Stimulated activated CD4-positive, alpha-beta T cell treated with anti-CD3 and anti-CD28 coated beads, Interleukin-1b, Interleukin-23, amount 100 ng/mL, for 48 hours (primary cell): ENCODE data around the gene BICD1.
"Not testable (repeated sequence)": the region's sequence is repeated elsewhere in the genome, so short reads cannot be mapped to it uniquely, and the experiment has no call there.

Experiments used
- DNase-seq: peaks from one replicate; pipeline ENCODE4 v3.0.0-alpha.2; 2020

The BICD1 gene

DNA sequence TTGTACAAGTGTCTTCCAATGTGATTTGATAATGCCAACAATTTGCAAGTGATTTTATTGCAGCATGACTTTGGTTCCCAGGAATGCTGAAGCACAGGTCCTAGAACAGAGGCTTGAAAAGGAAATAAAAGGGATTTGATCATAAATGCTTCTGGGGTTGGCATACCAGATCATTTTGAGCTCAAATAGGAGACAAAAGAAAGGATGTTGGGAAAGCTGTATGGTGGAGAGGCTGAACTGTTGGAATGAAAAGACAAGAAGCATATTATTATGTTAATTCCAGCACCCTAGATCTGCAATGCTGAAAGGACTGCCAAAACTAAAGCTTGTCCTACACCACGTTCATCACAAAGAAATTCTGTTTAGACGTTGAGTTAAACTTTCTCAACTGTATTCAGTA is 143.1 kb downstream of the BICD1 start:
- DNase-seq, result no peak

DNA sequence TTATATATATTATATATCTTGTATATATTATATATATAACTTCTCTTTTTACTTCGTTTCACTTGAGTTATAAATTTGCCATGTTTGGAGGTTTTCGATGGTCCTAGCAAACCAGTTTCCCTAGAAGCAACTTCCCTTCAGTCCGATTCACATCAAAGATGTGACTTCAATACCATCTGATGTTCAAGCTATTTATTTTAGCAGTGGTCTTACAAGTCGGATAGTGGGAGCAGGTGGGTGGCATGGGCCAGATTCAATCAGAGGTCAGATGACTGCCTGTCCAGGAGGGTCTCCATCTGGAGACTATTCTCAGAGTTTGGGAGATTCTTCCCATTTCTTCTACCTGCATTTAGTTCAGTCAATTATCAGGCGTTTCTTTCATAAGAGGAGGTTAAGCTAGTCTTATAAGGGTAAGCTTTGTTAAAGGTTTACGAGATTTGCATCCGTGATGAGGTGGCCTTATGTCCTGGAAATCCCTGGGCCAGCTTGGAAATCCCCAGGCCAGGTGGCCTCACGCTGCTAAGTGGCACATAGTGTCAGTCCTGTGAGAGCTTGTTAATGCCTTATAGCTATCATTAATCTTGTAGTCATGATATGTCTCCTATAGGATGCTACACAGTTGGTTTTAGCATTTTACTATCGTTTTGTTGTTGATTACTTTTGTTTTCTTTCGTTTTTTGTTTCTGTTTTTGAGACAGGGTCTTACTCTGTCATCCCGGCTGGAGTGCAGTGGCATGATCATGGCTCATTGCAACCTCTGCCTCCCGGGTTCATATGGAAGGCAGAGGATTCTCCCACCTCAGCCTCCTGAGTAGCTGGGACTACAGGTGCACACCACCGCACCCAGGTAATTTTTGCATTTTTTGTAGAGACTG is 145.8 kb downstream of the BICD1 start:
- no peak for DNase-seq

DNA sequence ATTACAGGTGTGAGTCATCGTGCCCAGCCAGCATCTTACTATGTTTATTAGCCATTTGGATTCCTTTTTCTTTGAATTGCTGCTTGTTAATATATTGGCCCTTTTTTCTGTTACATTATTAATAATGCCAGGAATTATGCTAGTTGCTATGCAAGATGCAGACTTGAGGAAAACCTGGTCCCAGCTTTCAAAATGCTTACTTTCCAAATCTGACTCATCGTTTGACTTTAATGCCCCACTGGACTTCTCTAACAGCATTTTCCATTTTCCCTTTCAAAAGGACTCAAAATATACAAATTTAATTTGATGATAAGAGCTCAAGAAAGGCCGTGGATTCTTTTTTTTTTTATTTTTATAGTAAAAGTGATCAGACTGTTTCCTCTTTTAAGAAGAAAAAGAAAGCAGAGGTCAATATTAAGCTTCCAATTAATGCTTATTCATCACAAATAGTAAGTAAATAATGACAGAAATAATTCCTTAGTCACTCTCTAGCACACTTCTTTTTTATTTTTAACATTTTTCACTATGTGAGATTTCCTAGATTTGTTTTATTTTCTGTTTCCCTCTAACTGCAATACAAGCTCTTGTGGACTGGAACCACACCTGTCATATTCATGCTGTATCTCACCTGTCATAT is 146.6 kb downstream of the BICD1 start:
- no peak for DNase-seq

DNA sequence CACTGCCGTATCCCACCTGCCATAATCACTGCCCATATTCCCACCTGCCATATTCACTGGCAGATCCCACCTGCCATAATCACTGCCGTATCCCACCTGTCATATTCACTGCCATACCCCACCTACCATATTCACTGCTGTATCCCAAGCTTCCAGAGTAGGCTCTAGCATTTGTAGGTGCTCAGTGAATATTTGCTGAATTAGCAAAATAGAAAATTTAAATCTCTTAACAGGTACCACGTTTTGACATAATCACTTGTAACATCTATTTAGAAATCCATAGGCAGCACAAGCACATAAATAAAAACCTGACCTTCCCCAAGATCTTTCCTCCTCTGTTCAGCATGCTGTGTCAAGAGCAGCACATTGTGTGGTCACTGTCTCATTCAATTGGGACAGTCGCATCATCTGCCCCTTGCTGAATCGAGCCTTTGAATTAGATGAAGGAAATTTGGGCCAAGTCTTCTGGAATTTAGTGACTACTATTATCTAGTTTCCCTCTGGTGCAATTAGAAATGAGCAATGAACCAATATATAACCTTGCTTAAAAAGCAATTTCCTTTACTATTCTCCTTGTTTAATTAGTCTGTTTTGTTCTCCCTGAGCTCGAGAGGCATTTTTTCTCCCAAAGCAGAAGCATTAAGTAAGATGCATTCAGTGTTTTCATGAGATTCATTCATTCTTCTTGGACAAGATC is 147.8 kb downstream of the BICD1 start:
- DNase-seq, result no peak

DNA sequence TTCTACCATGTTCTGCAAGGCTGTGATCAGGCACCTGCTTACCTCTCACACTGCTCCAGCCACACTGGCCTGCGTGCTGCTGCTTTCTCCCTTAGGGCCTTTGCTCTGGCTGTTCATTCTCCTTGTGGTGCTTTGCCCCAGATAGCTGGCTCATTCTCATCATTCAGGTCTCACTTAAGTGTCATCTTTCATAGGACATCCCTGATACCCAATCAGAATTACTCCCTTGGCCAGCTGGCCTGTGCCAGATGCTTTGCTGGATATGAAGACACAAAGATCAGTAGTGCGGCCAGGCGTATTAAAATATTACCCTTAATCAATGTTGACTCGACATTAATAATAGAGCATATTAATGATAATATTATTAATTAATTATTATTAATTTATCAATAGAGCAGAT is 148.9 kb downstream of the BICD1 start:
- no peak for DNase-seq

DNA sequence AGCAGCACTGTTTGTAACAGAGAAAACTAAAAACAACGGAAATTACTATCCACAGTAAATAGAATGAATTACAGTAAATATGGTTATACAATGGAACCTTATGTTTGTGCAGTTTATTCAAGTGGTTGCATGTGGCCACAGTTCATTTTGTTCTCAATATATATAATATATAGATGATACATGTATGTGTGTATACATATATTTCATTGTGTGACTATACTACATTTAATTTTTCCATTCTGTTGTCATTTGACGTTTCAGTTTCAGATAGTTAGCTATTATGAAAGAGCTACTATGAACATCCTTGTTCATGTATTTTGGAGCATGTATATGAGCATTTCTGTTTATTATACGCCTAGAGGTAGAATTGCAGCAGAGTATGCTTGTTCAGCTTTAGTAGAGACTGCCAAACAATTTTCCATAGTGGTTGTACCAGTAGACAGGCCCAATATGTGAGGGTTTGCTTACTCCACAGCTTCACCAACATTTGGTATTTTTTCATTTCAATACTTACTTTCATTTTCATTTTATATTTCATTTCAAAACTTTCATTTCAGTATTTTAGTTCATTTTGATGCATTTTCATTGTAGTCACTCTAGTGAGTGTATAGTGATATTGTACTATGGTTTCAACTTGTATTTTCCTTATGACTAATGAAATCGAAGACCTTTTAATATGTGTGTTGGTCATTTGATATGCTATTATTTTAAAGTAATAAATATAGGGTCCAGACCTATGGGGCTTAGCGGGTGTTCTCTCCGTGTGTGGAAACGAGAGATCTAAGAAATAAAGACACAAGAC is 151.2 kb downstream of the BICD1 start:
- no peak for DNase-seq

DNA sequence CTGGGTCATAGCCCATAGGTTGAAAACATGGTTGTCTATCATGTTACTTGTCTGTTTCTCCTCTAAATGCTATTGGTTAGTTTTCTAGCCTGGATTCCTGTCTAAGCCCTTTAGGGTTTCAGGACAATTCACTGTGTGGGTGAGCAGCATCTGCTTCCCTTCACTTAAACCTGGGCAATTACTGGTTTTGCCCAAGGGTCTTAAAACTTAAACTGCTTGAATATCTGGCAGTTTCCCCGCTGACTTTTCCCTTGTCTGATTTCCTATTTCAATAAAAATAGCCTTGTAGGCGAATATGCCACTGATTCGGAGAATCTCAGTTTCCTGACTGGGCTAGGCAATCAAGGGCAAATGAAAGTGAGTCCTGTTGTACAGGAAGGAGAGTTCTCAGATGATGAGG is 154.0 kb downstream of the BICD1 start:
- DNase-seq, result no peak

- DNase-seq, result no peak
These were observed 155.0 kb downstream of the BICD1 start for GRCh38 chr12:32261638-32262037.

DNA sequence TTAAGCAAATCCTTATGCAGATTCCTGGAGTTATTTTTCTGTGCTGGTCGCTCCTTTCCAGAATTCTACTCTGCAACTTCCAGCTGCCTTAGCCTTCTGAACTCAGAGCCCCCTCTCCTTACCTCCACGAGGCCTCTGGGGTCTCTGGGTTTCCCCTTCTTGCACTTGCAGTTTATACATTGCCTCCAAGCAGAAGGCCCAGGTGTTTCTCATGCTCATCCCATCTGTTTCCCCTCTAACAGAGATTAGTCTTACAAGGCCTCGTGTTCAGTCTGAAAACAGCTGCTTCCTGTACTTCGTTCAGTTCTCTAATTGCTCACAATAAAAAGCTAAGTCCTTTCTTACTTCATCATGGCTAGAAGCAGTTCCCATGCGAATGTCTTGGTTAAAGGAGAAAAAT is 158.3 kb downstream of the BICD1 start:
- no peak for DNase-seq

DNA sequence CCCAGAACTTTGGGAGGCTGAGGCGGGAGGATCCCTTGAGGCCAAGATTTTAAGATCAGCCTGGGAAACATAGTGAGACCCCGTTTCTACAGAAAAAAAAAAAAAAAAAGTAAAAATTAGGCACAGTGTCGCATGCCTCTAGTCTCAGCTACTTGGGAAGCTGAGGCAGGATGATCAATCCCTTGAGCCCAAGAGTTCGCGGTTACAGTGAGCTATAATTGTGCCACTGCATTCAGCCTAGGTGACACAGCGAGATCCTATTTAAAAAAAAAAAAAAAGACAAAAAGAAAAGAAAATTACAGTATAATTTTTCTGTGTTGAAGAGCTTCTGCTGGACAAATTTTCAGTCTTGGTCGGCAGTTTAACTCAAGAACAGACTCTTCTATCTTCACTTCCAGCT is 158.8 kb downstream of the BICD1 start:
- no peak for DNase-seq

DNA sequence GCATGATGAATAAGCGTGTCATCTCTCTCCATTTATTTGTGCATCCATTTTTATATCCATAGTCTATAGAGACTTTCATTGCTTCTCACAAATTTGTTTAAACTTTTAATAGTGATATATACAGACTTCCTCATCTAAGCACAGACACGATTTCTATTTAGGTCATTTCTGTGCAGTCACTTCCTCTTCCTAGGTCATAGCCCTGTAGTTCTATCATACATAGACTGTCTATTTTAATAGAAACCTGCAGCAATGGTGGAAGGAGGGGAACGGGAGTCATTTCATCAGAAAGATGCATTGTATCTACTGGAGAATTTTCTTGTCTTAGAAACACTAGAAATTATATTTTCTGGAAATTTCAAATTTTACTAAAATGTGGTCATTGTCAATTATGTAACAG is 159.3 kb downstream of the BICD1 start:
- no peak for DNase-seq

GRCh38 chr12:32266756-32267155 is 160.1 kb downstream of the BICD1 start:
- DNase-seq, result no peak

- DNase-seq, result no peak
These were observed 164.4 kb downstream of the BICD1 start for GRCh38 chr12:32270818-32271710.

- DNase-seq, result no peak
These were observed 165.8 kb downstream of the BICD1 start for GRCh38 chr12:32272465-32272864.

- DNase-seq, result peak; percentile 9
These were observed 166.4 kb downstream of the BICD1 start for GRCh38 chr12:32273063-32273522.

DNA sequence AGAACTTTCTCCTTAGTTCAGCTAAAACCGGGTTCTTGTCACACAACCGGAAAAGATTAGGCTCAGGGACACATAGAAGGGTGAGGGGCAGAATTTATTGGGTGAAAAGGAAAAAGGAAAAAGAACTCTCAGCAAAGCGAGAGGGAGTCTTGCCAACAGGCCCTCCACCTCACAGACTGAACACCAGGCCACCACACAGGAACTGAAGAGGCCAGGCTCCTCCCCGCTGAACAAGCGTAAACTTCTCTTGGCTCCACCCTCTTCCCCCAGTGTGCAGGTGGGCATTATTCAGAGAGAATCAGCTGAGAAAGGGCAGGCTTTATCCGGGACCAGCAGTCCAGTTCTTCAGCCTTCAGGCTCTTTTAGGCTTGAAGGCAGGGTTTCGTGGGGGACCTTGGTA is 167.1 kb downstream of the BICD1 start:
- peak; percentile 41 for DNase-seq

- no peak for DNase-seq
These were observed 168.0 kb downstream of the BICD1 start for GRCh38 chr12:32274665-32275064.

DNA sequence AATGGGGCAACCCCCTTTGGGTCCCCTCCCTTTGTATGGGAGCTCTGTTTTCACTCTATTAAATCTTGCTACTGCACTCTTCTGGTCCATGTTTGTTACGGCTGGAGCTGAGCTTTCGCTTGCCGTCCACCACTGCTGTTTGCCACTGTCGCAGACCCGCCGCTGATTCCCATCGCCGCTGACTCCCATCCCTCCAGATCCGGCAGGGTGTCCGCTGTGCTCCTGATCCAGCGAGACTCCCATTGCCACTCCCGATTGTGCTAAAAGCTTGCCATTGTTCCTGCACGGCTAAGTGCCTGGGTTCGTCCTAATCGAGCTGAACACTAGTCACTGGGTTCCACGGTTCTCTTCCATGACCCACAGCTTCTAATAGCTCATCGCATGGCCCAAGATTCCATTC is 168.9 kb downstream of the BICD1 start:
- DNase-seq, result not testable (repeated sequence)

DNA sequence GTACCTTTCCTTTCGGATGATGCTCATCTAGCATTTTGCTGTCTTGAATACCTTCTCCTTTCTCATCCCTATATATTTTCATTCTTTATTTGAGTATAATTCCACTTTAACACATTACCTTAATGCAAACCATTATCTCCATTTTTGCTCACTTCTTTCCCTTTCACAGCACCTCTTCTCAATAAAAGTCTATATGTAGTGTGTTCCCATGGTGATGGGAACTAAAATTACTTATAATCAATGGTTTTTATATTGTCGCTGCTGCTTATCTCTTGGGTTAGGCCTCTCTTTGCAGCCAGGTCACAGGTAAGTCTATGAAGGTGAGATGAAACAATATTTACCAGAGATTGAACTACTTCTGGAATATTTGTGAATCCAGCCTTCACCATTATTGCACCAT is 171.1 kb downstream of the BICD1 start:
- no peak for DNase-seq

GRCh38 chr12:32281098-32281497 is 174.5 kb downstream of the BICD1 start:
- no peak for DNase-seq

DNA sequence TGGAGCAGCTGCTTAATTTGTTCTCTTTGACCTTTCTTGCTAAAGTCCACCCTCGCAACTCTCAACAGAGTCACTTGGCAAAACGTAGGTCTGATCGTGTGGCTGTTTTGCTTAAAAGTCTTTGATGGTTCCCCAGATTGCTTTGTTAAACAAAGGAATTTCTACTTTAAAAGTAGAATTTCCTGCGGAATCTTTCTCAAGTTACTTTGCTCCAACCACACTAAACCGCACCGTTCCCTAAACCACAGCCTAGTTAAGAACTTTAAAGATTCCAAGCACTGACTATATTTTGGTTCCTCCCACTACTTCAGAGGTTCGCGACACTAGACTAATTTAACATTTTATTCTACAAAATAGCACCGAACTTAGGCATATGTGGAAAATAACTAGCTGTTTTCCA is 177.9 kb downstream of the BICD1 start:
- no peak for DNase-seq

- DNase-seq, result no peak
These were observed 178.4 kb downstream of the BICD1 start for GRCh38 chr12:32285021-32285420.
